ENCODE data around the gene NEDD8. TPM values are rescaled to one million over a fixed set of nuclear protein-coding genes. Genes with fewer than 3 reads are reported as not detected.

NEDD8 gene
- total RNA-seq, 1 donor from 2014 or later = 154 TPM

DNA sequence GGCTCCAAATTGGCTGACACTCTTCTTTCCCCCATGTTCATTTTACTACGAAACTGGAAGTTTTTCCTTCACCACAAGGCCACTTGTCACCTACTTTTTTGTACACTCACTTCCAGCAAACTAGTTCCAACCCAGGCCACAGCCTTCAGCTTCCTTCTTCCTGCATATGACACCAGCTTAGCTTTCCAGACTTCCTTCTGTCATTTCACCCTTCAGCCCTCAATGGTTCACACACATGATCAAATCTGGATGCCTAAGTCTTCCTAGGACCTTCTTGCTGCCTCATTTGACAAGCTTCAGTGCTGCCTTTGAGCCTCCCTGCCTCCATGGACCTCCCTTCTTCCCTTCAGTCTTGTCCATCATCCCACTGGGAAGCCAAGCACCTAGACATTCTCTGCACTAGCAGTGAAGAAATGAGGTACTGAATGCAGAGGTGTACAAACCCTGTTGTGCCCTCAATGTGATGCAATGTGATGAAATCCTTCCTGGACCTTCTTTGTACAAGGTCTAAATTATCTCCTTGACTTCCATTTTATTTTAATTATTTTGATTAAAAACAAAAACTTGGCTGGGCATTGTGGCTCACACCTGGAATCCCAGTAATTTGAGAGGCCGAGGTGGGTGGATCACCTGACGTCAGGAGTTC, 64.6 kb downstream of the NEDD8 start:
- Mint-ChIP-seq H3K9me3 (ENCODE audit: unreplicated experiment) (no peaks in the 10 kb centered on the region), H3K36me3 (ENCODE audit: low read depth, unreplicated experiment) (peaks cover 39% of the 10 kb centered on the region), H3K27ac (ENCODE audit: unreplicated experiment) (no peak overlapping the region), H3K27me3 (ENCODE audit: unreplicated experiment) (peaks cover 4% of the 10 kb centered on the region), H3K4me3 (ENCODE audit: unreplicated experiment) (peak overlapping the region; percentile 48), H3K4me1 (ENCODE audit: unreplicated experiment) (peaks cover 3% of the 10 kb centered on the region)
- TF ChIP-seq, protein P1, sequence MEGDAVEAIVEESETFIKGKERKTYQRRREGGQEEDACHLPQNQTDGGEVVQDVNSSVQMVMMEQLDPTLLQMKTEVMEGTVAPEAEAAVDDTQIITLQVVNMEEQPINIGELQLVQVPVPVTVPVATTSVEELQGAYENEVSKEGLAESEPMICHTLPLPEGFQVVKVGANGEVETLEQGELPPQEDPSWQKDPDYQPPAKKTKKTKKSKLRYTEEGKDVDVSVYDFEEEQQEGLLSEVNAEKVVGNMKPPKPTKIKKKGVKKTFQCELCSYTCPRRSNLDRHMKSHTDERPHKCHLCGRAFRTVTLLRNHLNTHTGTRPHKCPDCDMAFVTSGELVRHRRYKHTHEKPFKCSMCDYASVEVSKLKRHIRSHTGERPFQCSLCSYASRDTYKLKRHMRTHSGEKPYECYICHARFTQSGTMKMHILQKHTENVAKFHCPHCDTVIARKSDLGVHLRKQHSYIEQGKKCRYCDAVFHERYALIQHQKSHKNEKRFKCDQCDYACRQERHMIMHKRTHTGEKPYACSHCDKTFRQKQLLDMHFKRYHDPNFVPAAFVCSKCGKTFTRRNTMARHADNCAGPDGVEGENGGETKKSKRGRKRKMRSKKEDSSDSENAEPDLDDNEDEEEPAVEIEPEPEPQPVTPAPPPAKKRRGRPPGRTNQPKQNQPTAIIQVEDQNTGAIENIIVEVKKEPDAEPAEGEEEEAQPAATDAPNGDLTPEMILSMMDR (IDR thresholded peaks at IDR 0.05; ENCODE audit: unreplicated experiment) = no peak
- DNase-seq (ENCODE audit: low spot score) = no peak

Other genes starting within 250 kb of the NEDD8 start
- gene DHRS4L2, start 243.4 kb downstream of the NEDD8 start, total RNA-seq (ENCODE audit: unreplicated experiment) = 19.2 TPM
- gene CARMIL3, start 180.4 kb downstream of the NEDD8 start, total RNA-seq (ENCODE audit: unreplicated experiment) = 1.4 TPM
- gene CPNE6, start 160.8 kb downstream of the NEDD8 start, total RNA-seq (ENCODE audit: unreplicated experiment) = not detected
- 23.9 TPM for gene PCK2, start 138.1 kb downstream of the NEDD8 start, total RNA-seq (ENCODE audit: unreplicated experiment)
- gene DCAF11, start 117.6 kb downstream of the NEDD8 start, total RNA-seq (ENCODE audit: unreplicated experiment) = 38.2 TPM
- gene NRL, start 117.4 kb downstream of the NEDD8 start, total RNA-seq (ENCODE audit: unreplicated experiment) = 1.2 TPM
- gene FITM1, start 101.7 kb downstream of the NEDD8 start, total RNA-seq (ENCODE audit: unreplicated experiment) = 0.59 TPM
- gene PSME1, start 96.2 kb downstream of the NEDD8 start, total RNA-seq (ENCODE audit: unreplicated experiment) = 43.6 TPM
- 16.7 TPM for gene EMC9, start 90.8 kb downstream of the NEDD8 start, total RNA-seq (ENCODE audit: unreplicated experiment)
- gene PSME2, start 85.8 kb downstream of the NEDD8 start, total RNA-seq (ENCODE audit: unreplicated experiment) = 73.6 TPM
- 90.2 TPM for gene RNF31, start 84.9 kb downstream of the NEDD8 start, total RNA-seq (ENCODE audit: unreplicated experiment)
- 25.7 TPM for gene IRF9, start 71.1 kb downstream of the NEDD8 start, total RNA-seq (ENCODE audit: unreplicated experiment)
- gene REC8, start 60.3 kb downstream of the NEDD8 start, total RNA-seq (ENCODE audit: unreplicated experiment) = 31.8 TPM
- 29.0 TPM for gene IPO4, start 43.6 kb downstream of the NEDD8 start, total RNA-seq (ENCODE audit: unreplicated experiment)
- gene TM9SF1, start 36.9 kb downstream of the NEDD8 start, total RNA-seq (ENCODE audit: unreplicated experiment) = 41.8 TPM
- gene TSSK4, start 26.7 kb downstream of the NEDD8 start, total RNA-seq (ENCODE audit: unreplicated experiment) = not detected
- 34.3 TPM for gene CHMP4A, start 18.9 kb downstream of the NEDD8 start, total RNA-seq (ENCODE audit: unreplicated experiment)
- 17.4 TPM for gene MDP1, start 16.3 kb downstream of the NEDD8 start, total RNA-seq (ENCODE audit: unreplicated experiment)
- gene GMPR2, start 562 bp upstream of the NEDD8 start, total RNA-seq (ENCODE audit: unreplicated experiment) = 61.3 TPM
- gene TINF2, start 10.3 kb upstream of the NEDD8 start, total RNA-seq (ENCODE audit: unreplicated experiment) = 25.4 TPM
- gene TGM1, start 30.8 kb upstream of the NEDD8 start, total RNA-seq (ENCODE audit: unreplicated experiment) = 1.7 TPM
- 17.7 TPM for gene RABGGTA, start 39.2 kb upstream of the NEDD8 start, total RNA-seq (ENCODE audit: unreplicated experiment)
- gene DHRS1, start 67.4 kb upstream of the NEDD8 start, total RNA-seq (ENCODE audit: unreplicated experiment) = 17.7 TPM
- 27.2 TPM for gene NOP9, start 67.5 kb upstream of the NEDD8 start, total RNA-seq (ENCODE audit: unreplicated experiment)
- gene CIDEB, start 75.6 kb upstream of the NEDD8 start, total RNA-seq (ENCODE audit: unreplicated experiment) = 0.82 TPM
- gene LTB4R2, start 77.8 kb upstream of the NEDD8 start, total RNA-seq (ENCODE audit: unreplicated experiment) = 13.3 TPM
- 9.5 TPM for gene LTB4R, start 79.1 kb upstream of the NEDD8 start, total RNA-seq (ENCODE audit: unreplicated experiment)
- 74.6 TPM for gene ADCY4, start 102.7 kb upstream of the NEDD8 start, total RNA-seq (ENCODE audit: unreplicated experiment)
- 2.6 TPM for gene RIPK3, start 107.6 kb upstream of the NEDD8 start, total RNA-seq (ENCODE audit: unreplicated experiment)
- gene NFATC4, start 135.8 kb upstream of the NEDD8 start, total RNA-seq (ENCODE audit: unreplicated experiment) = 42.4 TPM
- gene NYNRIN, start 166.6 kb upstream of the NEDD8 start, total RNA-seq (ENCODE audit: unreplicated experiment) = 49.0 TPM
- gene CBLN3, start 197.3 kb upstream of the NEDD8 start, total RNA-seq (ENCODE audit: unreplicated experiment) = 1.5 TPM
- 43.8 TPM for gene KHNYN, start 197.6 kb upstream of the NEDD8 start, total RNA-seq (ENCODE audit: unreplicated experiment)
- gene SDR39U1, start 210.4 kb upstream of the NEDD8 start, total RNA-seq (ENCODE audit: unreplicated experiment) = 34.9 TPM

Measured in endothelial cell (in vitro differentiated cells).